Spleen (tissue), 11 donors: Measurements from ENCODE around the gene ST7. TPM values are rescaled to one million over a fixed set of nuclear protein-coding genes. Genes with fewer than 3 reads are reported as not detected.

Source experiments
- DNase-seq: peaks from one replicate; pipeline ENCODE4 v3.0.0-alpha.2; 2020
- H3K27ac ChIP-seq, 8 donors: fragments of 200-600 bp; sonication (generic) in 7 of 8; 1 replicate in 4 of 8; 2 replicates in 4 of 8; pipeline versions ENCODE4 v1.5.0 to v1.8.0; 2016 to 2021; ENCODE audit warnings: inconsistent platforms in 4 of 8, mild to moderate bottlenecking in 4 of 8, moderate library complexity in 1 of 8
- H3K27me3 ChIP-seq, 7 donors: fragments of 200-600 bp; sonication (generic) in 6 of 7; replicated peaks in 1 of 7; 1 replicate in 4 of 7; 2 replicates in 3 of 7; pipeline versions ENCODE4 v1.5.0 to v1.8.0; 2016 to 2021; ENCODE audit warnings: inconsistent platforms in 3 of 7, mild to moderate bottlenecking in 1 of 7
- H3K36me3 ChIP-seq, 6 donors: fragments of 200-600 bp; sonication (generic) in 5 of 6; 1 replicate in 4 of 6; 2 replicates in 2 of 6; pipeline versions ENCODE4 v1.5.0 to v1.8.0; 2016 to 2021; ENCODE audit warnings: inconsistent platforms in 2 of 6
- H3K4me1 ChIP-seq, 6 donors: fragments of 200-600 bp; sonication (generic) in 5 of 6; 1 replicate in 3 of 6; 2 replicates in 3 of 6; pipeline versions ENCODE4 v1.5.0 to v1.8.0; 2016 to 2021; ENCODE audit warnings: inconsistent platforms in 3 of 6
- H3K4me3 ChIP-seq, 8 donors: fragments of 200-600 bp; sonication (generic) in 7 of 8; 1 replicate in 4 of 8; 2 replicates in 4 of 8; pipeline versions ENCODE4 v1.5.0 to v1.8.0; 2016 to 2021; ENCODE audit warnings: inconsistent platforms in 4 of 8, mild to moderate bottlenecking in 4 of 8, moderate library complexity in 2 of 8
- H3K9me3 ChIP-seq, 8 donors: fragments of 200-600 bp; sonication (generic) in 7 of 8; 1 replicate in 4 of 8; 2 replicates in 4 of 8; pipeline versions ENCODE4 v1.5.0 to v1.8.0; 2016 to 2021; ENCODE audit warnings: inconsistent platforms in 4 of 8
- CTCF ChIP-seq, 11 experiments: fragments of 200-600 bp in 7 of 11; fragments of 450-650 bp in 4 of 11; sonication (generic) in 4 of 11; IDR thresholded peaks in 8 of 11; conservative IDR thresholded peaks in 3 of 11; 1 replicate in 7 of 11; 2 replicates in 4 of 11; pipeline versions ENCODE4 v1.4.0 to v1.8.0; 2016 to 2021; ENCODE audit warnings: antibody characterized with exemption in 11 of 11, inconsistent platforms in 4 of 11, mild to moderate bottlenecking in 1 of 11
- POLR2A ChIP-seq, 3 donors: fragments of 450-650 bp; IDR thresholded peaks; one replicate each; pipeline ENCODE4 v1.5.1; 2017; ENCODE audit warnings: antibody characterized with exemption in 3 of 3, mild to moderate bottlenecking in 1 of 3
- POLR2AphosphoS5 ChIP-seq, 3 donors: sonication (generic); formaldehyde crosslinking; IDR thresholded peaks; one replicate each; pipeline ENCODE4 v1.5.1; 2017; ENCODE audit warnings: antibody characterized with exemption in 3 of 3
- WGBS, 5 donors: extraction: QIAGEN DNeasy Blood & Tissue Kit in 3 of 5; methylation state at CpG; one replicate each; pipeline versions ENCODE4 v1.1.5 to v1.1.7; 2013 to 2018; 5-methylcytosine and 5-hydroxymethylcytosine counted together
- intact Hi-C: fragments of 100-400 bp; cut with DNase I; formaldehyde crosslinking; loops from one replicate; pipeline ENCODE4 v1.15.0; 2023; ENCODE audit warnings: low total_unique reads
- polyA plus RNA-seq, 3 donors: library from polyadenylated mRNA; stranded (reverse); fragments of 200-250 nt; gene quantifications; one replicate each; pipeline ENCODE4 v1.2.1, GENCODE V29; 2013
- total RNA-seq, 7 donors: library from RNA; depleted of rRNA in 3 of 7; stranded (reverse); fragments of >200 nt in 3 of 7; fragmentation: NEBNext Ultra II Directional in 4 of 7; extraction: Animal tissue kit (Norgen Biotek cat#: 25700) in 4 of 7; gene quantifications; one replicate each; pipeline versions ENCODE4 v1.1.0 to v1.2.1, GENCODE V29; 2016 to 2021
- donor health status: healthy with polysubstance abuse.
- donor health status: DM: no; HTN: no; CAD: no; lungs with moderate emphysema.
- donor health status: DM: no; HTN: no; CAD: no.
- donor health status: Bipolar disorder and iron deficiency.
- donor health status: healthy.
- donor health status: DM: no; HTN: no; CAD: no.
- donor health status: DM: yes; HTN: yes; CAD: no.

ST7 gene
- total and polyA plus RNA-seq, 10 donors: 4.7 to 36.4 (median 15.8) TPM

DNA sequence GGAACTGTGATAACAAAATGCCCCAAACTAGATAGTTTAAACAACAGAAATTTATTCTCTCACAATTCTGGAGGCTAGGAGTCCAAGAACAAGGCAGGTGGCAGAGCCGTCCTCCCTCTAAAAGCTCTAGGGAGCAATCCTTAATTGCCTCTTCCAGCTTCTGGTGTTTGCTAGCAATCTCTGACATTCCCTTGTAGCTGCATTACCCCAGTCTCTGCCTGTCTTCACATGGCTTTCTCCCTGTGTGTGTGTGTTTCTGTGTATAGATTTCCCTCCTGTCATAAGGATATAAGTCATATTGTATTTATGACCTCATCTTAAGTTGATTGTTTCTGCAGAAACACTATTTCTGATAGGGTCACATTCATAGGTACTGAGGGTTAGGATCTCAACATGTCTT is 192.0 kb downstream of the ST7 start:
- DNase-seq: no peak
- intact Hi-C loops: no loop called here
- Histone ChIP-seq H3K36me3 (no peaks in the 10 kb centered on the region), H3K27ac (no peak overlapping the region), H3K9me3 (no peaks in the 10 kb centered on the region), H3K4me3 (no peak overlapping the region), H3K27me3 (no peaks in the 10 kb centered on the region), H3K4me1 (peaks cover 0 to 7% (median 0%) of the 10 kb centered on the region in 6 donors)
- TF ChIP-seq CTCF (IDR thresholded peaks at IDR 0.05 in 8 of 11, conservative IDR thresholded peaks at IDR 0.05 in 3 of 11): no peak
- no peak for TF ChIP-seq POLR2A (IDR thresholded peaks at IDR 0.05)
- TF ChIP-seq POLR2AphosphoS5 (IDR thresholded peaks at IDR 0.05): no peak
- 85 to 96% (median 92%) methylated on average over 1 of the region's 1 CpG for WGBS, 5 donors

- H3K27ac ChIP-seq: no peak overlapping the region
- H3K9me3 ChIP-seq: no peaks in the 10 kb centered on the region
- H3K4me3 ChIP-seq: no peak overlapping the region
- 42 to 65% (median 55%) methylated on average over 1 of the region's 1 CpG for WGBS, 5 donors
- H3K27me3 ChIP-seq: no peaks in the 10 kb centered on the region
- no peak for DNase-seq
- H3K36me3 ChIP-seq: no peaks in the 10 kb centered on the region
- TF ChIP-seq POLR2A (IDR thresholded peaks at IDR 0.05) (no peak), POLR2AphosphoS5 (IDR thresholded peaks at IDR 0.05) (no peak), CTCF (IDR thresholded peaks at IDR 0.05 in 8 of 11, conservative IDR thresholded peaks at IDR 0.05 in 3 of 11) (no peak)
- peaks cover 0 to 7% (median 0%) of the 10 kb centered on the region in 6 donors for H3K4me1 ChIP-seq
- intact Hi-C loops: no loop called here
Observed at GRCh38 chr7:117146059-117146458, 192.8 kb downstream of the ST7 start.

- WGBS, 5 donors: 66 to 86% (median 79%) methylated on average over 3 of the region's 3 CpGs
- Histone ChIP-seq H3K27me3 (no peaks in the 10 kb centered on the region), H3K4me1 (peaks cover 0 to 7% (median 0%) of the 10 kb centered on the region in 6 donors), H3K27ac (no peak overlapping the region), H3K9me3 (no peaks in the 10 kb centered on the region), H3K36me3 (no peaks in the 10 kb centered on the region), H3K4me3 (no peak overlapping the region)
- no peak for TF ChIP-seq CTCF (IDR thresholded peaks at IDR 0.05 in 8 of 11, conservative IDR thresholded peaks at IDR 0.05 in 3 of 11)
- no peak for TF ChIP-seq POLR2AphosphoS5 (IDR thresholded peaks at IDR 0.05)
- TF ChIP-seq POLR2A (IDR thresholded peaks at IDR 0.05): no peak
- intact Hi-C loops: no loop called here
- no peak for DNase-seq
Observed at GRCh38 chr7:117146511-117146910, 193.2 kb downstream of the ST7 start.

- 88 to 97% (median 92%) methylated on average over 4 of the region's 4 CpGs for WGBS, 5 donors
- H3K4me1 ChIP-seq: no peaks in the 10 kb centered on the region
- H3K9me3 ChIP-seq: no peaks in the 10 kb centered on the region
- no peaks in the 10 kb centered on the region for H3K36me3 ChIP-seq
- H3K27me3 ChIP-seq: no peaks in the 10 kb centered on the region
- no peak overlapping the region for H3K27ac ChIP-seq
- no peak for TF ChIP-seq POLR2A (IDR thresholded peaks at IDR 0.05)
- TF ChIP-seq POLR2AphosphoS5 (IDR thresholded peaks at IDR 0.05): no peak
- TF ChIP-seq CTCF (IDR thresholded peaks at IDR 0.05 in 8 of 11, conservative IDR thresholded peaks at IDR 0.05 in 3 of 11): no peak
- intact Hi-C loops: no loop called here
- no peak for DNase-seq
- H3K4me3 ChIP-seq: no peak overlapping the region
Observed at GRCh38 chr7:117148971-117149370, 195.7 kb downstream of the ST7 start.
